HG02884 (cell line): ENCODE data around the gene NDUFV3.
"Not testable (repeated sequence)": the region's sequence is repeated elsewhere in the genome, so short reads cannot be mapped to it uniquely, and the experiment has no call there.

Experiments
- ATAC-seq: cut with Tn5 transposase; IDR thresholded peaks from one replicate; pipeline ENCODE4 v1.9.1; 2021; ENCODE audit warnings: mild to moderate bottlenecking, moderate library complexity; ENCODE audit not compliant: unreplicated experiment

Gene NDUFV3

DNA sequence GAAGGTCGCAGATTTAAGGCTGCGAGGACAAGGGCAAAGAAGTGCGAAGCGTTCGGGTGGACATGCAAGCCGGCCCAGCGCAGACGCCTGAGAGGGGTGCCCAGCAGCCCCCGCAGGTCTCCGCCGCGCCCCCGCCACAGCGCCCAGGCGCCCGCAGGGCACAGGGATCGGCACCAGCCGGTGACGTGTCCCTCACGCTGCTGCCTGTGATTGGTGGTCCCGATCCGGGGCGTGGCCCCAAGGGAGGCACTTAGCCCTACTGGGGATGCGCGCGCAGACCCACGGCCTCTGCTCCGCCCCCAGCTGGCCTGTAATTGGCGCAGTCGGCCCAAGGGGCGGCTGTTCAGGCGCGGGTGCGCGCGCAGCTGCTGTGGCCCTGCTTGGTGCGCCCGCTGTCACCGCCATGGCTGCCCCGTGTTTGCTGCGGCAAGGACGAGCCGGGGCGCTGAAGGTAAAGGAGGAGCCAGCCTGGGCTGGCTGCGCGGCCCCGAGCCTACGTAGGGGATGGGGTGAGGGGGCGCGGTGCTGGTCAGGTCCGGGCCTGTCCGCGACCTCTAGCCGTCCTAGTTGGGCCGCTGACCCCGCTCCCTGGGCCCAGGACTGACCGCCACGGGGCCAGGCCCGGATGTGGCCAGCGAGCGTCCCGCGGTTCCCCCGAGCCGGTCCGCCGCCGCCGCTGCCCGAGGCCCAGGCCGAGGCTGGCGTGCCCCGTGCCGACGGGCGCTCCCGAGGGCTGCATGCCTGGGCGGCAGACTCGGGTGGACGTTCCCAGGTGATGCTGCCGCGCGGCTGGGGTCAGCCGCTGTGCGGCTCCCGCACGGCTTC lies at the start of gene NDUFV3:
Gene NDUFV3, plus strand, starts transcription at position 379 of the 825 bp plus-strand sequence. Its CDS starts 25 bp downstream, at position 404.
- ATAC-seq: peak; percentile 84

GRCh38 chr21:42844411-42845113 lies 48.5 kb upstream of the NDUFV3 start:
- no peak for ATAC-seq

- no peak for ATAC-seq
These were observed 47.7 kb upstream of the NDUFV3 start for GRCh38 chr21:42845296-42845965.

DNA sequence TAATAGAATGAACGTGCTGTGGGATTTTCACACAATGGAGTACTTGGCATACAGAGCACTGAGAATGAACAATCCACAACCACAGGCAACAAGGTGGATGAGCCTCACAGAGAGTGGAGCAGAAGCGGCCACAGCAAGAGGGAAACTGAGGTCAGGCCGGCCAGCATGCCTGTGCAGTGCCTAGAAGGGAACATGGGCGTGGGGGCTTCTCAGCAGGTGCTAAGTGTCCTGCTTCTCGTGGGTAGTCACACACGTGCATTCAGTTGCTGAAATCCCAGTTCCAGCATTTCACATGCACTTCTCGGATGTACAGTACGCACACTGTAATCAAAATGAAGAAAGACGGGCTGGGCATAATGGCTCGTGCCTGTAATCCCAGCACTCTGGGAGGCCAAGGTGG lies 46.9 kb upstream of the NDUFV3 start:
- no peak for ATAC-seq

- ATAC-seq: no peak
These were observed 45.9 kb upstream of the NDUFV3 start for GRCh38 chr21:42847051-42847707.

- ATAC-seq: no peak
These were observed 45.4 kb upstream of the NDUFV3 start for GRCh38 chr21:42847726-42848125.

DNA sequence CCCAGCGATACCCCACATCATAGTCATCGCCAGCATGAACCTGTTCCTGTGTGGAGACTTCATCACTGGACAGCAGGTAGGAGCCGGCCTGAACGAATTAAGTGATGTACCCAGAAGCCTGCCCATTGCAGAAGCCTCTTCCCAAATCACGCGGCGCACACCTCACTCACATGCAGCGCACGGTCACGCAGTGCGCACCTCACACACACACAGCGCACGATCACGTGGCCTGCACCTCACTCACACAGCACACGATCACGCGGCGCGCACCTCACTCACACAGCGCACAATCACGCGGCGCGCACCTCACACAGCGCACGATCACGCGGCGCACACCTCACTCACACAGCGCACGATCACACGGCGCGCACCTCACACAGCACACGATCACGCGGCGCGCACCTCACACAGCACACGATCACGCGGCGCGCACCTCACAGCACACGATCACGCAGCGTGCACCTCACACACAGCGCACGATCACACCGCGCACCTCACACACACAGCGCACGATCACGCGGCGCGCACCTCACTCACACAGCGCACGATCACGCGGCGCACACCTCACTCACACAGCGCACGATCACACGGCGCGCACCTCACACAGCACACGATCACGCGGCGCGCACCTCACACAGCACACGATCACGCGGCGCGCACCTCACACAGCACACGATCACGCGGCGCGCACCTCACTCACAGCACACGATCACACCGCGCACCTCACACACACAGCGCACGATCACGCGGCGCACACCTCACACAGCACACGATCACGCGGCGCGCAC lies 44.8 kb upstream of the NDUFV3 start:
- ATAC-seq: not testable (repeated sequence)

DNA sequence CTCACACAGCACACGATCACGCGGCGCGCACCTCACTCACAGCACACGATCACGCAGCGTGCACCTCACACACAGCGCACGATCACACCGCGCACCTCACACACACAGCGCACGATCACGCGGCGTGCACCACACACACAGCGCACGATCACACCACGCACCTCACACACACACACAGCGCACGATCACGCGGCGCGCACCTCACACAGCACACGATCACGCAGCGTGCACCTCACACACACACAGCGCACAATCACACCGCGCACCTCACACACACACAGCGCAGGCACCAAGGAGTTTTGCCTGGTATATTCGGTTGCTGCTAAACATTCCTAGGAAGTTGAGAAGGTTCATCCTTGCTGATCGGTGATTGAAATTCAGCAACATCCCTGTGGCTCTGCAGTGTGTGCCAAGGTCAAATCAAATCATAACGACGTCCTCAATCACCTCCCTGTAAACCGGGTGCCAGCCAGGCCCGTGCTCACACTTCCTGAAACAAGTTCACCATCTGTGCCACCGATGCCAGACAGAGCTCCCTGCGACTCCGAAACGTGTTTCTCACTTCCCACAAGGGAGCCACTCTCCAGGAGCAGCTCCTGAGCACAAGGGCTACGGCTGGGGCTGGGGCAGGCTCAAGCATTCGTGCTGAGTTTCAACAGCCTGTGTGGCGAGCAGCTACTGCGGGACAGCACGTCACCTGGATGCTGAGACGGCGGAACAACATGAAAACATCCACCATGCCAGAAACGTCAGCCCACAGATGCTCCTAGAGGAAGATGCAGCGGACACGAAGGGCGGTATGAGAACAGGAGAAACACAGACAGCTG lies 44.0 kb upstream of the NDUFV3 start:
- ATAC-seq: no peak

GRCh38 chr21:42849759-42850412 lies 43.2 kb upstream of the NDUFV3 start:
- ATAC-seq: no peak

DNA sequence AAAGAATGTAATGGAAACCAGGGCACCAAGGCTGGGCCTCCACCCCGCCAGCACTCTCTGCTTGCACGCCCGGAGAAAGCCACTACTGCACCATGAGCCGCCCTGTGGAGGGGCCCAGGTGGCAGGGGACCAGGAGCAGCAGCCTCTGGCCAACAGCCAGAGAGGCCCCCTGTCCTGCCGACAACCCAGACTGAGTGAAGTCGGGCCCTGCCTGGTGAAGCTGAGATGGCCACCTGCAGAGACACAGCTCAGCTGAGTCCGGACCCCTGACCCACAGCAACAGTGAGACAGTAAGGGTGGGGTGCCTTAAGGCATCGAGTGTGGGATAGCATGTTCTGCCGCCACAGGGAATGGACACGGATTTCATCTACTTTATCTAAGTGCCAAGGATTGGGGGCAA lies 42.6 kb upstream of the NDUFV3 start:
- ATAC-seq: no peak

GRCh38 chr21:42850866-42851391 lies 42.2 kb upstream of the NDUFV3 start:
- no peak for ATAC-seq

DNA sequence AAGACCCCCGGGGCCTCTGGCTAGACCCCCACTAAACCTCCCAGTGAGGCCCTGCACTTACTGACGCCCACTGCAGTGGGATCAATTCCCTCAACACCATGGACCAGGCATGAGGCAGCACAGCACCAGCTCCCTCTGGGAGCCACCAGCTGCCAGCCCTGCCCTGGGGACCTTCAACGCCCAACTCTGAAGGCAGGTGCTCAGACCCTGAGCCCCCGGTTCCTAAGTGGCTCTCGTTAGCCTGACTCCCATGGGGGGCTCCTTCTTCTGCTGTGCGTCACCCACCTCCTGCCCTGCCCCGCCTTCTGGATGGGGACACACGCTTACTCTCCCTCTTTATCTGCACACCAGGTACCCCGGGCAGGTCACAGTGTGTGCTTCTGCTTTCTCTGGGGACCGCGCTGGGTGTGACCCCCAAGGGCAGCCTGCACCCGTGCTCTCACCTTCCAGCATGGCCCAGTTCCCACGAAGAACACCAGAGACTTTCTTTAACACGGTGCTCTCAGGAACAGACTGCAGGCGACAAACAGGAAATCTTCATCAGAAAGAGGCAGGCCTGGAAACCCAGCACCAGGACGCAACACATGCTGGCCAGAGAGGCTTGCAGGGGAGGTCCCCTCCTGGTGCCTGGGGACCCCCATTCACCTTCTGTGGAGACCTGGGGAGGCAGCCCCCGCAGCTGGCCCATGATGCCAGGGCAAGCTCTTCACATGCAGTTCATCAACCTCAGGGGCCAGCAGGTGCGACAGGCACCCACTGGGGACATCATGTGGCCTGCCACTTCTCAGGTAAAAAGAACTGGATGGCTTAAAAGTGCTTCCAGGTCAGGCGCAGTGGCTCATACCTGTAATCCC lies 41.1 kb upstream of the NDUFV3 start:
- ATAC-seq: no peak

DNA sequence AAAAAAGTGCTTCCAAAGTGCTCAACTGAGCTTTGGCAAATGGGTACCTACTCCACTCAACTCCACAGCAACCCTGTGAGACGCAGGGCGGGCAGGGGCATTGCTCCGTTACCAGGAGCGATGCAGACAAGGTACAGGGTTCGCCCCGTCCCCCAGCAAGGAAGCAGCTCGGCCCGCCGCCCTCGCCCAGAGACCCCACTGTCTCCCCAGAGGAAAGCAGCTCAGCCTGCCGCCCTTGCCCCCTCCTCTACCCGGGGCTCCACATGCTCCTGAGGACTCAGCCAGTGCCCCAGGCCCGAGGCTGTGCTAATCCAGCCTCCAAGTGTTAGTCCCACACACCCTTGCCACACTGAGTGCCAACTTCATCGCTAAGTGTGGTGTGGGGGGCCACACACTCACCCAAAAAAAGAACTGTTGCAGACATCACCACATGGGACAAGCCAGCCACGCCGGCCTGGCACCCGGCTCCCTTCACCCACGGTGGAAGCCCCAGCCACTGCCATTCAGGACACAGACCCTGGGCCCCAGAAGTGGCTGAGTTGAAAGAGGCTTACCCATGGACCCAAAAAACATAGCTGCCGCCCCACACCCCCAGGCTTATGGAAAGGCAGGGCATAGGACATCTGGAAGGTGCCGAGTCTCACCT lies 40.1 kb upstream of the NDUFV3 start:
- ATAC-seq: no peak

DNA sequence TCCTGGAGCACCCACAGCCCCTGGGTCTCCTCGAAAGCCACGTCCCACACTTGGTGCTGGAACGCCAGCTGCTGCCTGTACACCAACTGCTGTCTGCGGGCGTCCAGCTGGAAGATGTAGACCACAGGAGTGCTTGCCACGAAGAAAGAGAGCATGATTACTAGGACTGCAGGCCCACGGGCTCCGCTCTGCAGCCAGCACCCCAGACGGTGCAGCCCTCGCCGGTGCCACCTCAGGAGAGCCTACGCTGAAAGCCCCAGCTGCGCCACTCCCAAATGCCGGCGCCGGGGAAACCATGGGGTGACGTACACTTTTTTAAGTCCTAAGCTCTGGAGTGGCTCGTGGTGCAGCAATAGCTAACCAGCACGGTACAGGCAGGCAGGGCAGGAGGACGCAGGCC lies 39.5 kb upstream of the NDUFV3 start:
- ATAC-seq: no peak

- no peak for ATAC-seq
These were observed 38.7 kb upstream of the NDUFV3 start for GRCh38 chr21:42854246-42855010.

DNA sequence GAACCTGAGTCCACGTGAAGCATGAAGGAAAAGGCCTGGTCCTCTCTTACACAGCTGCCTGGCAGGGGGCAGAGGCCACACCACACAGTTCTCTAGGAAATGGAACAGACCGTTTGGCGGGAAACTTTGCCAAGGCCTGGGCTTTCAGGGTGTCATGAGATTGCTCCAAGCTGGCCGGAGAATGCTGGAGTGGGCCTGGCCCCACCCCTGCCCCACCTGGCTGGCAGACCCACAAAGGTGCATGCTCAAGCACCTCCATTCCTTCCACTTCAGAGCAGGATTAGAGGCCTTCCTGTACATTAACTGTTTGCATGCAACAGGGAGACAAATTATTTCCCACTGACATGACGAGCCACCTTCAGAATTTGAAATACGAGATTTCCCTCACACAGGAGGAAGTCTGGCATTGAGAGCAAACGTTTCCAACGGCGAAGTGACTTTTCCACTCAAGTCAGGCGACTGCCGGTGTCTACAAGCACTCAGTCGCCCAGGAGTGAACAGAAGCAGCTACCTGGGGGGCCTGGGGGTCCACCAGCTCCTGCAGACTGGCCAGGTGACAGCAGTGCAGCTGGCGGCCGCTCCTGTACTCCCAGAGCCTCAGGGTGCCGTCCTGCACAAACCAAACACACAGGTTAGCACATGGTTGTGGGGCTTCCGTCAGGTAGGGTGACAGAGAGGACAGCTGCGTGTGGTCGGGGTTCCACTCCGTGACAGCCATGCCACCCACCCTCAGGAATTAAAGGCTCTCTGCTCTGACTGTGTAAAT lies 37.8 kb upstream of the NDUFV3 start:
- no peak for ATAC-seq
